Activated CD4-positive, alpha-beta T cell treated with anti-CD3 and anti-CD28 coated beads for 4 hours (primary cell): ENCODE data around the gene MYCBP.
A peak's percentile ranks its signal among the peaks of the same experiment; 100 is the strongest.

ENCODE experiments used
- DNase-seq, 2 donors: peaks; one replicate each; pipeline ENCODE4 v3.0.0-alpha.2; 2020

The MYCBP gene

DNA sequence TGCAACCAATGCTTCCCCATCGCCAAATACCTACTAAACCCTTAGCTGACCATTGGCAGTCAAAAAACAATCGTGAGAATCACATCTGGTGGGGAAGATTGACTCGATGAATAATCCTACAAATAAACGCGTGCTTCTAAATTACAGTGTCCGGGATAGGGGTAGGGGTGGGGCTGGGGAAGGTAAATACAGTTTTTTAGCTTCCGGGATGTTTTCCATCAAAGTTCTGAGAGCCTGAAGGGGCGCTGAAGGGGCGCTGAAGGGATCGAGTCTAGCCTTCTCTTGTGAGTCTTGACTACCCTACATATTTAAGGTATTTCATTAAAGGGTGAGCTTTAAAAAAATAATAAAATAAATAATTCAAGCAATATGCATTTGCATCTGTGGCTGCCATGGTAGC, 54.1 kb downstream of the MYCBP start:
- DNase-seq: no peak

DNA sequence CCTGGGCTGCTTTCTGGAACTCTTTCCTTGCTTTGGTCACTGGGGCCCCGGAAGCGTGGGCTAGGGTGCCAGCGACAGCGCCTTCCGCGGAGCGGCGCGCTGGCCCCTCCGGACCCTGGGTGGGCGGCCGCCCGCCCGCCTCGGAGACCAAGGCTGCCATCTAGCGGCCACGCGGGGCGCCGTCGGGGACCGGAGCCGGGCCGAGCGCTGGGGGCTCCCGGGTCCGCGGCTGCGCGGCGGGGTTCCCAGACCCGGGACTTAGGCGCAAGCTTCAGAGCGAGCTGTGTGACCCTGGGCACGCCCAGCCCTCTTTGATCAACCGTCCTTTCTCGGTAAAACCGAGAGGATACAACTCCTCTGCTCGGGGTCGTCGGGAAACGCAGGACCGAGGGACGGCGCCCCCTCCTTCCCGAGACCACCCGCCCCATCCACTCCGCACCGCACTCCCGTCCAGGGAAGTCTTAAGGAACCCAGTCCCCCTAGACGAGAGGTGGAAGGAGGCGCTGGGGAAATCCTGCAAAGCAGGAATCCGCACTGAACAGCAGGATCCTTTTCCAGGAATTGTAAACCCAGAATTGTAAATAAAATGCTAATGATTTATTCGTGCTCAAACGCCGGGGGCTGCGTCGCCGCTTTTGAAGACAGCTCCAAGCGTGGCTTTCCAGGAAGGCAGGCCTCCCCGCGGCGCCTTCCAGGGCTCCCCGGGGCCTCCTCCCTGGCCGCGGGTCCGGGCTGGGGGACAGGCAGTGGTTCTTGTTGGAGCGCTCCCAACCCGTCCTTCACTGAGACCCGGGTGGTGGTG, 54.8 kb downstream of the MYCBP start:
- peak; percentile 18 to 44 for DNase-seq

DNA sequence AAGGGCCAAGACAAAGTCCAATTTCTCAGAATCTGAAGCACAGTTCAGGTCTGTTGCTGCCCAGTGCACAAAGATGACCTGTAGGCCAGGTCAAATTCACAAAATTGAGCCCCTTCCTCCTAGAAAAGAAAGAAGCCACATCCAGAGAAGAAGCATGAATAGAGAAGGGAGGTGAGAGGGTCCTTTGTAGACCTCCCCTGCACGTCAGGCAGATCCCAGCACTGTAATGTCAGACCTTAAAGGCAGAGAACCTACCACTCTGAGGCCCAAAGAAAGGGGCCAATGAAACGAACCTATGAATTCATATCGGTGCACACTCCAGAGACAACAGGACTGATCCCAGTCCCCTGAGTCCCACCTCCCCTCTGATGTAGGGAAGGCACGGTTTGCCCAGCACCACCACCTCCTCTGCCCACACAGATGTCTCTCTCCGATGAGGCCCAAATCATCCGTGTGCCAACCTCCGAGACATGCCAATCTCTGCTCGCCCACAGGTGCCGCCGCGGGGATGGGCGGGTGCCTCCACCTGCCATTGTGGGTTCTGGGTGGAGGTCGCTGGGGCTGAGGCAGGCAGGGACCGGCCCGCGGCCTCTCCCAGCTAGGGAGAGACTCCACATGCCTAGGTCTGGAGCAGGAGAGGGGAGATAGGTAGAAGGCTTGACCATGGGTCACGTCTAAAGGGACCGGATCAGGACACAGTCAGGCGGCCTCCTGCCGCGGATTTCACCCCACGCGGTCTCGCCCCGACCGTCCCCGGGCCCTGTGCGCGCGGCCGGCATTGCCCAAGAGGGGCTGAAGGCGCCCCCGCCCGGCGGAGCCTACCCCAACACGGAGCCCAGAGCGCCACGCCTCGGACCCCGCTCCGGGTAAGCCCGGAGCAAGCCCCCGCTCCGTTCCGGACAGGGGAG, 55.6 kb downstream of the MYCBP start:
- DNase-seq: no peak

DNA sequence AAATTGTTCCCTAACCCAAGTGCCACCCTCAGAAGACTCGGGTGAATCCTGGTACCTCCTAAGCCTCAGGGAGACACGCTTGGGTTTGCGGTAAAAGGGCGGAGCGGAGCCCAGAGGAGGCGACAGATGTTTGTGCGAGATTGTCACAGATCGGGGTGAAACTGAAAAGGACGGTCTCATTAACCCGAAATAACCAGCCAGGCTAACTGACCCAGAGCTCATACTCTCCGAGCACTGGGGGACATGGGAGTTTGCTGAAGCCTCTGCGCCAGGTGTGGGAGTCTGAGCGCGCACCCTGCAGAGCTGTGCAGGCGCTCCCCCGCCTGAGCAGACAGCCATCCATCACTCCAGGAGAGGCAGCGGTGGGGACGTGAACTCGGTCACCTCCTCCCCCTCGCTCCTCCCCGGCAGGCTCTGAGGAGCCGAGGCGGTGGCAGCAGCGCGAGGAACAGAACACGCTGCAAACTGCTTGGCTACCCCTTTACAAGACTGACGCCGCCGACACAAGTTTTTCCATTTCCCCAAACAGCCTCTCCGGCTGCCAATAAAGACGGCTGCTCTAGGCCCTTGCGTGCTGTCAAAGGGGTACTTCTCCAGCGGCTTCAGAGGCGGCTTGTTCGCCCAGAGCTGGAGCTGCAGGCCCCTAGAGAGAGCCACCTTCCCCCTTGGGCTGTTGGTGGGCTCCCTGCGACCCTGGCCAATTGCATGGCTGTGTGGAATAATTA, 57.1 kb downstream of the MYCBP start:
- no peak for DNase-seq

- no peak for DNase-seq
These were observed 58.1 kb downstream of the MYCBP start for GRCh38 chr1:38814984-38815464.

DNA sequence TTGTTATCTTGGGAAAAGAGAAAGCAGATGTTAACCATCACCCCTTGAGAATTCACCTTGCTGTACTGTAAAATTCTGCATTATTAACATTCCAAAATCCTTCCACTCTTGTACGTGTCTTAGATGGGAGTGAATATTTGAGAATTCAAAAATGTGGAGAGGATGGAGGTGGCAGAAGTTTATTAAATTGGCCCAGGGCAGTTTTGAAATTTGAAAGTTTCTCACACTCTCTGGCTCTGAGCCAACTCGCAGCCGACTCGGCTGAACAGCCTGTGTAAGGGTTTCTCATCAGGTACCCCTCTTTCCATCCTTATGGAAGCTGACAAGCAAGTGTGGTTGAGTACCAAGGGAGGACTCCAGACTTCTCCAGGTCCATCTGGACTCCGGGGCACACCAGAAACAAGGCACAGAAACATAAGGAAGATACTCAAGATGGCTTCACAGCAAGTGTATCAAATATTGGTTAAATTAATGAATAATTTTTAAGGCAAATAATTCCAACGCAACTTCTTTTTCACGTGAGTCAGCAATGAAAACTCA, 58.6 kb downstream of the MYCBP start:
- no peak for DNase-seq

DNA sequence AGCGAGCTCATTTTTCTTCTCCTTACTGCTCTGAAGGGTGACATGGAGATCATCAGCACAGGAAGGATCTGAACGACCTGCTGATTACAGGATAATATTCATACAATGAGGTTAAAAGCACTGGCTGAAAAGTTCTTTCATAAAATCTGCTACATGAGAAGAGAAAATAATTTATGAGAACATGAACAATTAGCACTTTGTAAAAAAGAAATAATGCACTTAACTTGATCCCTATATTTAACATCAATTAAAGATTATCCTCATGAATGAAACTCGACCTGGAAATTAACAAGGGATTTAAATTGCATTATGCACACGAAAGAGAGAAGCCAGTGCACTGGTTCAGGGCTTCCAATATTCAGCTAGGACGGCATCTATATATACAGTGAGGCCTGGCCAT, 60.2 kb downstream of the MYCBP start:
- DNase-seq: no peak
